IPS-NIHi11 (cell line): ENCODE results near the gene EPDR1.
"Not testable (repeated sequence)": the region's sequence is repeated elsewhere in the genome, so short reads cannot be mapped to it uniquely, and the experiment has no call there.

Experiments used
- DNase-seq: peaks from one replicate; pipeline ENCODE4 v3.0.0; 2012; ENCODE audit warnings: mixed read lengths, low spot score

The EPDR1 gene

DNA sequence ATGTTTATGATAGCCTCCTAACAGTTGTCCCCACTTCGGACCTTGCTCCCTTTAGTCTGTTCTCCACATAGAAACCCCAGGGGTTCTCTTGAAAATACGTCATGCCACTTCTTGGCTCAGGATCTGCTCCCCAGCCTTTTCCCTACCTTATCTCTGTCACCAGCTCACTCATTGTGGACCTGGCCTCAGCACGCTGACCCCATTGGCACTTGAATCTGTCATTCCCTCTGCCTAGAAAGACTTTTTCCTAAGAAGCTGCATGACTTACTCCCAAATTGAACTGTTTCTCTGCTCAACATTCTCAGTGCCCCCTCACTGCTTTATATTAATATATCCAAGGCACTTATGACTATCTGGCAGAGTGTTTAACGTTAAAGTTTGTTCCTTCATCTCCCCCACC lies 8.4 kb downstream of the EPDR1 start:
- no peak for DNase-seq

DNA sequence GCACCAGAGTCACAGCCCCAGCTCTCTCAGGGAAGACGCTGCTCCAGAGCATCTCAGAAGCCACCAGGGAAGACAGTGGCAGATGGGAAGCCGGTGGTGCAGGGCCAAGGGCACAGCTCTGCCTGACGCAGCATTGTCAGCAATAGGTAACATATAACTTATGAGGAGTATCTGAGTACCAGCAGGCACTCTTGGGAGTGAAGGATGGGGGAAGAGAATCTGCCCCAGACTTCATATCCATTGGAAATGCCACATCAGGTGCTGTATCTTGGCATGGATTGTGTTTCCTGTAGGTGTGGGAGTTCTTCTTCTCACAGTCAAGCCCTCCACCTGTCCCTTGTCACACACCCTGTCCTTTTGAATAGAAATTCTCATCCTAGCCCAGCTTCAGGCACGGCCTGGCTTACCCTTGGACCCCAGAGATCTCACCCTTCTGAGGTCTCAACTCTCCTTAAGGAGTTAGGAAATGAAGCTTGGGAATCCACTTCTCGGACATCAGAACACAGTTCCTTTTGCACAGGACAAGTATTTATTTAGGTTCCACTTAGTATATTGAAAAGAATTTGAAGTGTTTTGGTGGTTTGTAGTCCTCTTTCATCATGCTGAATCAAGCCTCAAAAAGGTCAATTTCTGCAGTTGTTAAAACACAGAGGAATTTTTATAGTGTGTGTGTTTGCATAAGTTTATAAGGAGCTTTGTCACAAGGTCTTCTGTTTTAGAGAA lies 9.9 kb downstream of the EPDR1 start:
- no peak for DNase-seq

DNA sequence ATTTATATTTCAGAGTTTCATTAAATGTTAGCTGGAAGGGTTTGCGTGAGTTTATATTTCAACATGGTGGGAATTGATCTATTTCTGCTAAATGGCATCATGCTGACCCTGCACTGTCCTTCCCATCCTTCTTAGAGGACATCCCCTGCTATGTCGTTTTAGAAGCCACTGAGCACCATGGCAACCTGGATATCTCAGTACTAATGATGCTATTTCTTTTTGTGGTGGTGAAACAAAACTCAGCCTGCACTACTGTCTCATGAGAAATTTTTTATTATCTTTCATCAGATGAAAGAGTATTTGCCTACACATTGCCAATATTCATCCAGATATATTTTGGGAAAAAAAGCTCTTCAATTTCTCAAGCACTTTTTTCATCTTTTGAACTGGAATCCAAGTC lies 12.1 kb downstream of the EPDR1 start:
- DNase-seq: no peak

DNA sequence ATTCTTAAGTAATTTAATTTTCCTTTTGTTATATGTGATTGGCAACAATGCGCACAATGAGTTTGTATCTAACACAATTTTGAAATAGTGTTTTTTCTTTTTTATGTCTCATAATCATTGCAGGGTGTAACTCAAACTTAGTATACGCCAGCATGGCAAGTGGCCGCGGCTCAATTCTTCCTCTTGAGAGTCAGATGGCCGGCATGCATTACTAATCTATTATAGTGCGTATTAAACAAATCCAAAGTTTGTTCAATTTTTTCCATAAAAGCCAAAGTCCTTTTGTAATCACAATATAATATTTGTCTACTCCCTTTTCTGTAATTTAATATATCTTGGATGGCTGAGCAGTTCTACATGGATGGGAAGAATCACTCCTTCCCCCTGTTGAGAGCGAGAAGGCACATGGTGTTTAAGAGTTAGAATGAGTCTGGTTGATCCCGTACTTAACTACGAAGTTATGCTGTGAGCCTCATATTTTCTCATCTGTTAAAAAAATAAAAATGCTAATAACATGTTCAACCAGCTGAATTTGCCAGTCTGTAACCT lies 12.7 kb downstream of the EPDR1 start:
- no peak for DNase-seq

DNA sequence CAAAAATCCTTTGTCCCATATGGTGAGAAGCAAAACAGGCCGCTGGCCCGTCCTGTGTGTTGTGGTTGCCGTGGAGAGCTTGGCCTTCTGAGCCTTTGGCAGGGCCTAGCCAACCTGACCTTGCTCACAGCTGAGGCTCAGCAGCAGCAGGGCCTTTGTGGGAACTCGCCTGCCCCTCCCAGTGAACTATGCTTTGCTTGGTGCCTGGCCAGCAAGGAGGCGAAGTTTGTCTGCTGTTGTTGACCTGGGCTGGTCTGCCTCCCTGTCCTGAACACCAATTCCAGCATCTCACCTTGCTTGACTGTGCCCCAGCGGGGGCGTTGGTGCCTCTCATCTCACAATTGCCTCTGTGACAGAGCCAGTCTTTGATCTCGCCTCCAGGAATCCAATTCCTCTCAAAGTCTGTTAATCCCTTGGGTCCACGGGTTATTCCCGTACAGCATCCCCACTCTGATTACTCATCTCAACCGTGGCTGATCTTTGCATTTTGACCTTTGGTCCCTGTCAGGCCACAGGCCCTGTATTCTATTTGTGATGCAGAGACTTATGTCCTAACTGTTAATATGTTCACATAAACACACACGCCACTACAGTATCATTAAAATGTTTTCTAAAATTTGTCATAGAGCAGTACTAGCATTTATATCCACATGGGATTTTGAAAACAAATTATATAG lies 22.6 kb downstream of the EPDR1 start:
- peak; percentile 48 for DNase-seq

DNA sequence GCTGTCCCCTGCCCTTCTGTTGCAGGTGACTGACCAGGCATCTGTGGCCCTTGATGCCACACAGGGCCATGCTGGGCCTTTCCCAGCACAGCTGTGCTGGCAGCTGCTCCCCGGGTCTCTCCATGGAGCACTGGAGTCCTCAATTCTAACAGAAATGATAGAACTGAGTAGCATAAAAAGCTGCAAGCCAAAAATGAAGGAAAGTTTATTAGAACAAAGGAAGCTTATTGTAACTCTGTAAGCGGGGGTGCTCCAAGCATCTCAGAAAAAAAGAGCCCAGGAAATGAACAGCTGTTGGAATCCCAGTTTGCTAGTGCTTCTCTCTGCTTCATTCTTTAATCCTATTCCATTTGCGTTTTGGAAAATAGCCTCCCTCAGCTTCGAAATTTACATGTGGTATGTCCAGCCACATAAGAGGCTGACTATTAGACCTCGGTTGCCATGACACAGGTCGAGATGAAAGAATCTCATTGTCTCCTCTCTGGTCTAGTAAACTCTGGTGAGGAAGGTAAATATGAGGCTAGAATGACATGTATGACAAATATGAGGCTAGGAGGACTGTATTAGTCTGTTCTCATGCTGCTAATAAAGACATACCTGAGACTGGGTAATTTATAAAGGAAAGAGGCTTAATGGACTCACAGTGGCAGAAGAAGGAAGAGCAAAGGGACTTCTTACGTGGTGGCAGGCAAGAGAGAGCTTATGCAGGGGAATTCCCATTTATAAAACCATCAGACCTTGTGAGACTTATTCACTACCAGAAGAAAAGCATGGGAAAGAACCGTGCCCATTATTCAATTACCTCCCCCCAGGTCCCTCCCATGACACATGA lies 23.7 kb downstream of the EPDR1 start:
- DNase-seq: no peak

DNA sequence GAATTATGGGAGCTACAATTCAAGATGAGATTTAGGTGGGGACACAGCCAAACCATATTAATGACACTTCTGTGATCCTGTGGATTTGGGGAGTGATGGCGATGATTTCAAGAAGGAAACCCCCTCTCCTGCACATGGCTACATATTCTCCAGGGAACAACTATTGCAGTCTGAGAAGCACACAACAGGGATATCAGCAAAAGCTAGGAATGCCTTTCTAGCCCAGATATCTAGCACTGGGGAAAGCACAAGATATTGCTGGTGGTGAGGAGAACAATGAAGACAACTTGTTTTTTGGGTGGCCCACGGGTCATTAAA lies 24.3 kb downstream of the EPDR1 start:
- no peak for DNase-seq

DNA sequence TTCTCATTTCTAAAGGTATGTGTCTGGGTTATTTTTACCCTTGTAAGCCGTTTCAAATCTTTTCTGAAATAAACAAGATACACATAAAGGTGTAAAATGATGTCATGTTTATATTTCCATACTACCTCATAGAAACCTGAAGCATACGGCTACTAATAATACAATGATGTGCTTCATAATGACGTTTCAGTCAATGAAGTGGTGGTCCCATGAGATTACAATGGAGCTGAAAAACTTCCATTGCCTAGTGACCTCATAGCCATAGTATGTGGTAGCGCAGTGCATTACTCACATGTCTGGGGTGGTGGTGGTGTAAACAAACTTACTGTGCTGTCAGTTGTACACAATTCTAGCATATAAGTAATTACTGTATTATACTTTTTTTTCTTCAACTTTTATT lies 24.9 kb downstream of the EPDR1 start:
- no peak for DNase-seq

DNA sequence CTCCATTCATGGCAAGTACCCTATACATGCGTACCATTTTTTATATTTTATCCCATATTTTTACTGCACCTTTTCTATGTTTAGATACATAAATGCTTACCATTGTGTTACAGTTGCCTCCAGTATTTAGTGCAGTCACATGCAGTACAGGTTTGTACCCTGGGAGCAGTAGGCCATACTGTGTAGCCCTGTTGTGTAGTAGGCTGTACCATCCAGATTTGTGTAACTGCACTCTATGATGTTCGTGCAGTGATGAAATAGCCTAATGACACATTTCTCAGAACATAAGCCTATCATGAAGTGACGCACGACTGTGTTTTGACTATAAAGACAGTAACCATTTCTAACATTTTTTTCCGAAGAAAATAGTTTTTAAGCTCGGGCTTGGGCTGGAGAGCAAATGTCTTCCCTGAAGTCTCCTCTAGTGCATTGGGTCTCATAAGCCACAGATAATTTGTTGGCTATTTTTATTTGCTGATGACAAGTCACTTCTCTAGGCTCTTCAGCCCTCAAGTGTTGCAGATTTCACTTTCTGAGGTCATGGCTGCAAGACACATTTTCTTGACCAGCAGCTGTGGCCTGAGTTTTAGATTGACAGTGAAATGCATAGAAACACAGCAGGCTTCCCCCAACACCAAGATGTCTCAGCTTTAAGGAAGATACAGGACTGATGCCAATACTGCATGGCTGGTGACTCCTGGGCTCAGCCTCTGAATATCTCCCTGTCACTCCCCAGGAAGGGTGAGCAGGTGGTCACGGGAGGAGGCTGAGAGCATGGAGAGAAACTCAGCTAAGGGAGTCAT lies 26.9 kb downstream of the EPDR1 start:
- DNase-seq: no peak

DNA sequence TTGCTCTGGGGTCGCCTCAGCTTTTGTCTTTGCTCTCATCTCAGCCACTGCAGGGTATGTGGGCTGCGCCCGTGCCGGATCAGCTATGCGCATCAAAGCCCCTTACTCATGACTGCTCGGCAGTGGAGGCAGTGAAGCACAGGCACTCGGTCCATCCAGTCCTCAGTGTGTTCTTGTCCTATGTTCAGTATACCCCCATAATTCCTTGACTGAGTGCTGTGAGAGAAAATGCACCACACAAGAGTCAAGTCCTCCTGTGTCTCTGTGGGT lies 27.4 kb downstream of the EPDR1 start:
- DNase-seq: no peak

DNA sequence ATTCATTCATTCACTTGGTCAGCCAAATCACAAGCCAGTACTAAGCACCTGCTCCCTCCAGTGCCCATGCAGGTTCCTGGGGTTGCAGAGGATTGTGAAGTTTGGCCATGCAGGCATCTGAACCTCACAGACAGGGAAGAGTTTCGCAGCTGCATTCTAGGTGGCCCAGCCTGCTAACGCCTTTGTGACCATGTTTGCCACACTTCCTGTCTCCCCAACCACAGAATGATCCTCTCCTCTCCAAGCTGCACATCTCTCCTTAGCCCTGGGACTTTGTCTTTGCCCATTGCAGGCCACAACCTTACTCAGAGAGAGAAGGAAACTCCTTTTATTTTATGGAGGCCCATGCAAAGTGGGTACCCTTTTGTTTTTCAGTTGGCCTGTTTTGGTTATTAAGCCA lies 31.8 kb downstream of the EPDR1 start:
- no peak for DNase-seq

DNA sequence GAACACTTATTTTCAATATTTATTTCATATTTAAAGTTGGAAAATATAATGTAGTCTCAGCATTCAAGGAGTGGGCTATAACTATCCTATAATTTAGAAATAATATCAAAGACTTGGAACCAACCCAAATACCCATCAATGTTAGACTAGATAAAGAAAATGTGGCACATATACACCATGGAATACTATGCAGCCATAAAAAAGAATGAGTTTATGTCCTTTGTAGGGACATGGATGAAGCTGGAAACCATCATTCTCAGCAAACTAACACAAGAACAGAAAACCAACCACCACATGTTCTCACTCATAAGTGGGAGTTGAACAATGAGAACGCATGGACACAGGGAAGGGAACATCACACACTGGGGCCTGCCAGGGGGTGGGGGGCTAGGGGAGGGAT lies 33.8 kb downstream of the EPDR1 start:
- DNase-seq: not testable (repeated sequence)

DNA sequence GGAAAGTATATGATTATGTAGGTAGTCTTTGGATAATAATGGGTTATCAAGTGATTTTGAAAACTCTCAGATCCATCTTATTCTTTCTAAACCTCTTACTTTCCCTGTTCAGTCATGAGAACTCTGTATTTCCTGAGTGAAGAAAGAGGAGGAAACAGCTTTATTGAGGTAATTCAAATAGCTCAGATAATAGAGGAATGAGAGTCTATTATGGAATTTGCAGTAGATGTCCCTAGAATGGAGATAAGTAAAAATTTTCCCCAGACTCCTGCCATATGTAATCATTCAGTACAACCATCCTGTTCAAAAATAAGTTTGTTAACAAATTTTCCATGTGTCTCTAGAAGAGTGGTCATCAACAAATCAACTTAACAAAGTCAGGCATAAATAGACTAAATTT lies 36.4 kb downstream of the EPDR1 start:
- no peak for DNase-seq

DNA sequence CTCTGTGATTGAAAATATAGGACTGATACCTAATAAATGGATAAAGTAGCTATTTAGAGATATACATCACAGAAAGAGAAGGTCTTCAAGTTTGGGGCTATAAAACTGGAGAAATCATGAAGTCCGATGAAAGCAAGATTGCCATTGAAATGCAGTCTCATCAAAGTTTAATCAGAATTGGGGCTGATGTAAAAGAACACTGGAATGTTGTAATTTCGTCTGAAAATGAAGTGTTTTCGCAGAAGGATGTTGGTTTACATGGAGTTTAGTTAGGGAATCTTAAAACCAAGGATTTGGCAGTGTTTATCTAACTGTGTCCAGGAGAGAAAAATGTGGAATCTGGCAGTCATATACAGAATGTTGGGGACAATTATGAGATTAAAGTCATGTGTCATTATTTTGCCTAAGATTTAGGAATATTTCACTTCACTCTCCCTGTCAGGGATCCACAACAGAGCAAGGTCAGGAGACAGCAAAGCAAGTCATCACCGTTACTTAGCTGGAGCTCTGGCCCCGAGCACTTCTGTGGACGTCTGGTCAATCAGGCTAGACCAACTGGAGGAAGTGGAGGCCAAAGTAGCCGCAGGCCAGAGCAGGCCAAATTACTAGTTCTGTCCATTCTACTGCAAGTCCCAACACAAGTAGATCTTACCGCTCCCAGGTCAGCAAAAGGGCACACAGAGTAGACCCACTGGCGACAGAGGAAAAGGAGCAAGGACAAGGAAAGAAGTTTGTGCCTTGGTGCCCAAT lies 37.0 kb downstream of the EPDR1 start:
- DNase-seq: no peak

DNA sequence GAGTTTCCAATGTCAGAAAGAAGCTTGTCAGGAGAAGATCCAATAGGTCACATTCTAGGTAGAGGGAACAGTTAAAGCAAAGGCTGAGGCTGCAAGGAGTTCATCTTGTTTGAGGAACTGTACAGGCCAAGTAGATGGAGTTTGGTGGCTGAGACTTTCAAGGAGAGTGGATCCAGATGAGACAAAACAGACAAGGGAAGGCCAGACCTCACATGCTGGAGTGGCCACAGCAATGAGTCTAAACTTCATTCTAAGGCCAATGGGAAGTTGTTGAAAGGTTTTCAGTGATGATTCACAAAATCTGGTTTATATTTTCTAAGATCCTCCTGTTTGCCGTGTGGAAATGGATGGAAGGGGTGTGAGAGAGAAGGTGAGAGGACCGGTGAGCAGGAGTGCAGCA lies 40.0 kb downstream of the EPDR1 start:
- no peak for DNase-seq

DNA sequence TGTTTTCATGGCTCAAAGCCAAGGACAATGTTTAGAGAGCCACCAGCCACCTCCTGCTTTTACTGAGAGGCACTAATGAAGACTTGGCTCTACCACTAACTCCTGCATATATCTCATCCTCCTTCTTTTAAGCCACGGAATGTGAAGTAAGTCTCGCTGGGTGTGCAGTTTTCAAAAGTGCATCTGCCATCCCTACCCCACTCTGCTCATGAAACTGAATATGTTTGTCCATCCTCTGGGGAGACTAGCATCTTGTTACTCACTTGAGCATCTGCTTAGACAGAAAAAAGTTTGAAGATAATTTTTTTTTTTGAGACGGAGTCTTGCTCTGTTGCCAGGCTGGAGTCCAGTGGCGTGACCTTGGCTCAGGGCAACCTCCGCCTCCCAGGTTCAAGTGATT lies 40.8 kb downstream of the EPDR1 start:
- DNase-seq: no peak

DNA sequence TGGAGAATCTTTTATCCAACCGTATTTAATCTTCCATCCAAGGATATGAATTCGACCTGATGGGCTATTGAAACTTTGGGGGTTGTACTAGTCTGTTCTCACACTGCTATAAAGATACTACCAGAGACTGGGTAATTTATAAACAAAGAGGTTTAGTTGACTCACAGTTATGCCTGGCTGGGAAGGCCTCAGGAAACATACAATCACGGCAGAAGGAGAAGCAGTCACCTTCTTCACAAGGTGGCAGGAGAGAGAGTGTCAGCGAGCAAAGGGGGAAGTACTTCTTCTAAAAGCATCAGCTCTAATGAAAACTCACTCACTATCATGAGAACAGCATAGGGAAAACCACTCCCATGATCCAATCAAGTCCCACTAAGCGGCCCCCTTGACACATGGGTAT lies 43.8 kb downstream of the EPDR1 start:
- no peak for DNase-seq

DNA sequence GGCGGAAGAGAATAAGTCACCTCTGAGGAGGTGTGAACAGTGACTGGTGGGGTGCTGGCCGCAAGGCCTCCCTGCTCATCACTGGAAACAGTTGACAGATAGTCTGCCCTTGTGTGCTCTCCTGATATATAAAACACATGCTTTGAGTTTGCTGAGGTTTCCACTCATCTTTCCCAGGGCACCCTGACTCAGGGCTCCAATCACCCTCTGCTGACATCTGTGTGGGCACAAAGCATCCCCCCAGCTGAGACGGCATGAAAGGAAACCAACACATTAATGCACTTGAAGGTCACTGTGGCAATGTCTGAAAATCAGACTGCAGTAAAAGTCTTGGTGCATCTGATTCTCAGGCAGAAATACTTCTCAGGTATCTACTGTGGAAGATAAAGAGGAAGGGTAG lies 49.8 kb downstream of the EPDR1 start:
- no peak for DNase-seq

DNA sequence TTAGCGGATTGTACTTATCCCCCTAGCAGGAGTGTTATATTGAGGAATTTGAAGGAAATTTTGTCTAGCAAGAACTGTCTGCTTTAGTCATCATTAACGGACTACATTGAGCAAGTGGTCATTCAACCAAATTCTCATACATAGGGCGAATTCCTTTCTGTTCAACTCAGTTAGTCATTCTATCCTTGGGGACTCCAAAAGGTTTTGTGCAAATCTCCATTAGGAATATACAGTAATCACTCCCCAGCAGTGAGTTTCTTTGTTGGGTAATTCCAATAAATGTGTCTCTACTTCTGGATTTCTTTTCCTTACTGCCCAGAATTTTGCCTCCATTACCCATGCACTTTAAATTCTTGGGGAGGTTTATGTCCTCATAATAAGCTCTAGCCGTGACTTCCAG lies 51.1 kb downstream of the EPDR1 start:
- no peak for DNase-seq

DNA sequence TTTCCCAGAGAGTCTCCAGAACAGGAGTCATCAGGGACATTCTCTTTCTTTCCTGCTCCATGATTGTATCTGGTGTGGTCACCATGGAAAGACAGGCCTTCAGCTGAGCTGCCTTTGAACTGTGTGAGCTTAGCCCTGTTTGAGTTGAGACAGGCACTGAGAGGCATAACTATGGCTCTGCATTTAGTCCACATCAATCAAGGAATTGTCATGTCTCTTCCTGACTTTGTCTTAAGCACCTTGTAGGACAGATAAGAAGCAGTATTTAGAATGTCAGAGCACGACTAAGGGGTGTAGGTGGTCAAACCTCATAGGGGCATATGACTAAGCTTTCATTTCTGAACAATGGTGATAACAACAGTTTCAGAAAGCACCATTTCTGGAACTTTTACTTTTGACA lies 53.5 kb downstream of the EPDR1 start:
- DNase-seq: no peak

DNA sequence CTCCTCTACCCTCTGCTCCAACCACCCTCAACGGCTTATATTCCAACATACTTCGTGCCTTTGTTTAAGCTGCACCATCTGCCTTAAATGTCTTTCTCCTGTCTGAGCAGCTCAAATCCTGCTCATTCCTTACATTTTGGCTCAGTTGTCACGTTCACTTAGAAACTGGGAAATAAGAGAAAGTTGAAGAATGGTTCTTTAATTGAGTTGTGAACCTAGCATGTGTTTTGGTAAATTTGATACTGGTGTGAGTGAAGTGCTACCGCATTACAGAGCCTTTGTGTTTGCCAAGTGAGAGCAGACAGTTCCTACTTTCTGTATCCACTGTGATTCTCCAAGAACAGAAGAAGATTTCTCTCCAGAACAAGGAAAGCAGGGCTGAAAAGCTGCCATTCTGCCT lies 54.3 kb downstream of the EPDR1 start:
- DNase-seq: no peak

DNA sequence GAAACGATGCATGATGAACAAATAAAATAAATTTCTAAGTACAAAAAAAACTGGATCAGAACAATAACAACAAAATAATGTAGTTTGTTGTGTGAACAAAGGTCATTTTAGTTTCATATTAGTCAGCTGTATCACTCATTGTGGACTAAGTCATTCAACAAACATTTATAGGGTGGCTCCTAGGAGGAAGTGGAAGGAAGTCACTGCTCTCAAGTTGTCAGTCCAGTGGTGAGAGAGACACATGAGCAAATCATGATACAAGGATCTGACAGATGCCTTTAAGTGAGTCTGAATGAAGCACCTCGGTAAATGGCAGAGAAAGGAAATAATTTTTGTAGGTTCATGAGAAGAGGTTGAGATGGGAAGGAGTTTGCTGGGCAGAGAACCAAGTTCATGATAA lies 56.8 kb downstream of the EPDR1 start:
- DNase-seq: no peak
